Right ventricle myocardium inferior (tissue), 1 donor: ENCODE results near the gene SPOCK2. TPM values are rescaled to one million over a fixed set of nuclear protein-coding genes. Genes with fewer than 3 reads are reported as not detected.
A peak's percentile ranks its signal among the peaks of the same experiment; 100 is the strongest.
"Not testable (repeated sequence)": the region's sequence is repeated elsewhere in the genome, so short reads cannot be mapped to it uniquely, and the experiment has no call there.

Source experiments
- ATAC-seq: fragments of 200-7000 bp; cut with Tn5 transposase; one replicate; pipeline ENCODE4 v1.9.1; 2020; ENCODE audit warnings: mild to moderate bottlenecking, moderate library complexity
- DNase-seq: peaks from one replicate; pipeline ENCODE4 v3.0.0; 2021; ENCODE audit errors: missing footprints
- intact Hi-C: fragments of 100-400 bp; cut with DNase I; formaldehyde crosslinking; loops from one replicate; pipeline ENCODE4 v1.11.0; 2022
- long read RNA-seq: library from polyadenylated mRNA; unstranded; transcript quantifications from one replicate; pipeline ENCODE4 v2.0.0, GENCODE V29; 2021
- total RNA-seq: library from RNA; stranded (reverse); fragmentation: NEBNext Ultra II Directional; extraction: Animal tissue kit (Norgen Biotek cat#: 25700); gene quantifications from one replicate; pipeline ENCODE4 v1.2.1, GENCODE V29; 2021
- donor health status: DM: no; HTN: yes; CAD: no; lungs with severe emphysema.

Gene SPOCK2, protein sequence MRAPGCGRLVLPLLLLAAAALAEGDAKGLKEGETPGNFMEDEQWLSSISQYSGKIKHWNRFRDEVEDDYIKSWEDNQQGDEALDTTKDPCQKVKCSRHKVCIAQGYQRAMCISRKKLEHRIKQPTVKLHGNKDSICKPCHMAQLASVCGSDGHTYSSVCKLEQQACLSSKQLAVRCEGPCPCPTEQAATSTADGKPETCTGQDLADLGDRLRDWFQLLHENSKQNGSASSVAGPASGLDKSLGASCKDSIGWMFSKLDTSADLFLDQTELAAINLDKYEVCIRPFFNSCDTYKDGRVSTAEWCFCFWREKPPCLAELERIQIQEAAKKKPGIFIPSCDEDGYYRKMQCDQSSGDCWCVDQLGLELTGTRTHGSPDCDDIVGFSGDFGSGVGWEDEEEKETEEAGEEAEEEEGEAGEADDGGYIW
- total RNA-seq, result 10.4 TPM
- long read RNA-seq, partial matches to known transcripts, result 1 of 6 reads
- long read RNA-seq, other reads (novel, unspliced or antisense), result 4 of 6 reads

- peak; percentile 35 for ATAC-seq
- DNase-seq, result no peak
- intact Hi-C loops, result no loop called here
Observed at GRCh38 chr10:72087969-72088888, at the start of gene SPOCK2. TSS of gene SPOCK2 (minus strand) at chr10:72088551. CDS start at chr10:72088328, 223 bp downstream.

DNA sequence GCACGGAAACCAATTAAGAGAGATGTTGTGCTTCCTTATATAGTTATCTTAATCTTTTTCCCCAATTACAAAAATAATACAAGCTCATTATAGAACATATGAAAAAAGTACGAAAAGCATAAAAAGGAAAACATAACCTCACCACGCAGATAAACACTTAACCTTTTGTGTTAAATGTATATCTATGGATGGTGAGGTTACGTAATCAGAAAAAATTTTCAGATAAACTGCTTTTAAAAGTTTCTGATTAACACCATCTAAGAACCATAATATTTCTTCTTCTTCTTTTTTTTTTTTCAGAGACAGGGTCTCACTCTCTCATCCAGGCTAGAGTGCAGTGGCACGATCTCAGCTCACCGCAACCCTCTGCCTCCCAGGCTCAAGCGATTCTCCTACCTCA lies 49.2 kb upstream of the SPOCK2 start:
- intact Hi-C loops, result no loop called here
- DNase-seq (no peak), ATAC-seq (no peak)

DNA sequence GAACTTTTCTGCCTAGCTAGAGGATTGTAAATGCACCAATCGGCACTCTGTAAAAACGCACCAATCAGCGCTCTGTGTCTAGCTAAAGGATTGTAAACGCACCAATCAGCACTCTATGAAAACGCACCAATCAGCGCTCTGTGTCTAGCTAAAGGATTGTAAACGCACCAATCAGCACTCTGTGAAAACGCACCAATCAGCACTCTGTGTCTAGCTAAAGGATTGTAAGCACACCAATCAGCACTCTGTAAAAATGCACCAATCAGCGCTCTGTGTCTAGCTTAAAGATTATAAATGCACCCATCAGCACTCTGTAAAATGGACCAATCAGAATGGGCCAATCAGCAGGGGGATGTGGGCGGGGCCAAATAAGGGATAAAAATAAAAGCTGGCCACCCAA lies 47.9 kb upstream of the SPOCK2 start:
- intact Hi-C loops, ATAC-seq, DNase-seq: not testable (repeated sequence)

DNA sequence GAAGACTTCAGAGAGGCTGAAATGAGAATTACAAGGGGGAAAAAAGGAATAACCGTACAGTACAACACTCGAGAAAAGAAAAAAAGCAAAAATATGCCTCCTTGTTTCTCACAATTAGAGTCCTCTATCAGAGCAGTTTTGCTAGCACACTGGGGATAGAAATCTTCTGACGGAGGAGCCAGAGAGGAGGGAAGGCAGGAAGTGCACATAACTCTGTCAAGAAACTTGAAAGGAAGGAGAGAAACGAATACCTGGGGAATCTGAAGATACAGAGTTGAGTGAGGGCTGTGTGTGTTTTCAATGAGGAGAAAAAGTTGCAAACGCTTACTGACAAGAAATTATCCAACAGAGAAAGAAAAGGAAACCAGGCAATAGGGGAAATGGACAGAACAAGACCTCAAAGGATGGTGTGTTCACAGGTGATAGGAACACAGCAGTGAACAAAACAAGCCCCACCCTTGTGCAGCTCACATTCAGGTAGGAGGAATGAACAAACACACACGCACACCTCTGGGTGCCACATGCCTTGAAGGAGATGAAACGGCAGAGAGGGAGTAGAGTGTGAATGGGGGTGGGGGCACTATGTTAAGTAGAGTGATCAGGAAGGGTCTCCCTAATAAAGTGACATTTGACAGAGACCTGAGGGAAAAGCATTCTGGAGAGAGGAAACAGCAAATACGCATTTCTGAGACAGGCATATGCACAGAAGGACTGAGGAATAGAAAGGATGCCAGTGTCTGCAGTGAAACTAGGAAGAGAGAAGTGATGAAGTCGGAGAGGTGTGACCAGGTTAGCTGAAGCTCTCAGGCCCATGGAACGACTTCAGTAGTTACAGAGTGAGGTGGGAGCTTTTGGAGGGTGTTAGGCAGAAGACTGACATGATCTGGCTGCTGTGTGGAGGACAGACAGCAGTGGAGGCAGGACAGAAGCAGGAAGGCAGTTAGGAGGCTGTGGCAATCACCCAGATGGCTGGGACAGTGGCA lies 46.7 kb upstream of the SPOCK2 start:
- no peak for ATAC-seq
- intact Hi-C loops, result loop anchor here (5.0 kb wide), 2 partner anchors 82 to 137 kb away; partner anchors contain the start of genes ANAPC16, ASCC1 and DDIT4
- no peak for DNase-seq

DNA sequence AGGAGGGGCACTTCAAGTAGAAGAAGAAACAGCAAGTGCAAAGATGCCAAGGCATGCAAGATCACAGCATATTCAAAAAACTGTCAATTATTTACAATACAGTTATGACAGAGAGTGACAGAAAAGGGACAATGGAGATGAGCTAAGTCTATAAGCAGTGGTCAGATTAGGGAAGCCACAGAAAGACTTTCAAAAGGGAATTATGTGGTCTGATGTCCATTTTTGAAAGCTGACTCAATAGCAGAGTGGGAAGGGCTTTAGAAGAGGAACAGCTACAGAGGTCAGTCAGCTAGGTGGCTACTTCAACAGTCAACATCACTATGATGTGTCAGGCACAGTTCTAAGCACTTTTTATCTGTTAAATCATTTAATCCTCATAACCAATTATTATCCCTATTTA lies 45.2 kb upstream of the SPOCK2 start:
- DNase-seq (no peak), ATAC-seq (peak; percentile 46)
- intact Hi-C loops, result loop anchor here (5.0 kb wide), 2 partner anchors 84 to 139 kb away; partner anchors contain the start of genes ANAPC16, ASCC1 and DDIT4

- no peak for ATAC-seq
- no peak for DNase-seq
- intact Hi-C loops, result loop anchor here (5.0 kb wide), 2 partner anchors 84 to 139 kb away; partner anchors contain the start of genes ANAPC16, ASCC1 and DDIT4
Observed at GRCh38 chr10:72132854-72133253, 44.5 kb upstream of the SPOCK2 start.

GRCh38 chr10:72127571-72127970 lies 39.2 kb upstream of the SPOCK2 start:
- ATAC-seq, result no peak
- no peak for DNase-seq
- intact Hi-C loops, result no loop called here

DNA sequence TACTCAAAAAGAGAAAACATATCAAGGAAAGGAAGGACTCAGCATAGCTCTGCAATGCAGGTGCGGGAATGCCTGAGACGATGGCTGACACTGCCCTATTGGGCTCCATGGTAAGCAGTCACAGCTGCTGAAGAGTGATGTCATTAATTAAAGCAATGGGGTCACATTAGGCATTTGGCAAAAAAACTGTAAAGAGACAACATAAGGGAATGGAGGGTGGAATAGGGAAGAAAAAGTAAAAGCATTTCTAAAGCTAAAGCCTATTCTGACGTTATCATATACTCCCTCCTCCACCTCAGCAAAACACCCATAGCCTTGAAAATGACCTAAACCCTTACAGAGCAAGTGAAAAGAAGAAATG lies 38.5 kb upstream of the SPOCK2 start:
- ATAC-seq (no peak), DNase-seq (no peak)
- intact Hi-C loops, result no loop called here

GRCh38 chr10:72126184-72126871 lies 38.0 kb upstream of the SPOCK2 start:
- intact Hi-C loops, result no loop called here
- DNase-seq (no peak), ATAC-seq (no peak)

DNA sequence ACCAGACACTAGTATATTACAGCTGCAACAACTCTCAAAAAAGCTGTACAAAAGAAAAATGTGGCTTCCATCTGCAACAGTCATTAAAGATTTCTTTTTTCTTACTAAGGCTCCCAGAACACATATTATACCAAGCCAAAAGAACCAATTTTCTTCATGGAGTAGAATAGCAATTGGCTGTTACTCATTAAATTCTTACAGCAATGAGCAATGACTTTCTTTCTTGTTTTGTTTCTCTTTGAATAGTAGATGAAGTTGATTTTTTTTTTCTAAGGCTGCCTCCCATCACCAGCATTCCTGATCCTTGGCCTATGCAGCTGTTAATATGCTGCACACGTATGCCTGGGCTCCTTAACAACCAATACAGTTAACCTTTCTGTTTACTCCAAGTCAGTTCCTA lies 36.6 kb upstream of the SPOCK2 start:
- no peak for DNase-seq
- peak; percentile 48 for ATAC-seq
- intact Hi-C loops, result no loop called here

- DNase-seq (no peak), ATAC-seq (no peak)
- intact Hi-C loops, result no loop called here
Observed at GRCh38 chr10:72124381-72124780, 36.0 kb upstream of the SPOCK2 start.

DNA sequence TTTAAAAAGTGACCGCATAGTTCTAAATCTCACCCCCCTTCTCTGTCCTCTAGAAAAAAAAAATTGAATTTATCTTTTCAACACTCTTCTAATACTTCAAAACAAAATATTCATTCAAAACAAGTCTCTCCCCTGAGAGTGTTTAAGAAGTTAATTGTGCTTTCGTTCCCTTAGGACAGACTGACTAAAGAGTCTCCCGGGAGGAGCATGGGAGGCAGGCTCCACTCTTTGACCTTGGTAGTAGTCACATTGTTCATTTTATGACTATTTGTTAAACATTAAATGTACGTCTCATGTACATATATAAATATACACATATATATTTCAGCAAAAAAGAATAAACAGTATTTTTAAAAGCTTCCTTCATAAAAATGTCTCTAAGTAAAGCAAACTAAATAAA lies 35.3 kb upstream of the SPOCK2 start:
- ATAC-seq (no peak), DNase-seq (no peak)
- intact Hi-C loops, result no loop called here

GRCh38 chr10:72122221-72122620 lies 33.9 kb upstream of the SPOCK2 start:
- ATAC-seq, result no peak
- intact Hi-C loops, result no loop called here
- DNase-seq, result no peak

GRCh38 chr10:72121389-72121788 lies 33.0 kb upstream of the SPOCK2 start:
- intact Hi-C loops, result no loop called here
- DNase-seq (no peak), ATAC-seq (no peak)

- intact Hi-C loops, result no loop called here
- DNase-seq (no peak), ATAC-seq (no peak)
Observed at GRCh38 chr10:72116372-72116771, 28.0 kb upstream of the SPOCK2 start.

GRCh38 chr10:72114706-72115450 lies 26.5 kb upstream of the SPOCK2 start:
- ATAC-seq (no peak), DNase-seq (no peak)
- intact Hi-C loops, result no loop called here
